SKM-1 (cell line): ENCODE results near the gene ULK2.
A peak's percentile ranks its signal among the peaks of the same experiment; 100 is the strongest.
"Not testable (repeated sequence)": the region's sequence is repeated elsewhere in the genome, so short reads cannot be mapped to it uniquely, and the experiment has no call there.

ENCODE experiments used
- DNase-seq: peaks from one replicate; lab custom pipeline; 2025; ENCODE audit not compliant: unreplicated experiment; lab: John Stamatoyannopoulos, UW

The ULK2 gene

DNA sequence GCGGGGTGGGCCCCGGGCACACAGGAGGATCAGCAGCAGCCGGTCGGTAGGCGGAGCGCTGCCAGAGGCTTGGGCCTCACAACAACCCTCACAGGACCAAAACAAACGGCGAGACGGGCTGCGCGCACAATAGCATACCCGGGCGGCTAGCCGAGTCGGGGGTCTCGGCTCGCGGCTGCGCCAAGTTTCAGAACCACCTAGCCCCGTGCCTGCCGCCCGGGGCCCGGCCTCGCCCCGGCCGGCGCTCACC, 732 bp downstream of the ULK2 start:
- peak; percentile 24 for DNase-seq

GRCh38 chr17:19865021-19865420, 2.7 kb downstream of the ULK2 start:
- no peak for DNase-seq

DNA sequence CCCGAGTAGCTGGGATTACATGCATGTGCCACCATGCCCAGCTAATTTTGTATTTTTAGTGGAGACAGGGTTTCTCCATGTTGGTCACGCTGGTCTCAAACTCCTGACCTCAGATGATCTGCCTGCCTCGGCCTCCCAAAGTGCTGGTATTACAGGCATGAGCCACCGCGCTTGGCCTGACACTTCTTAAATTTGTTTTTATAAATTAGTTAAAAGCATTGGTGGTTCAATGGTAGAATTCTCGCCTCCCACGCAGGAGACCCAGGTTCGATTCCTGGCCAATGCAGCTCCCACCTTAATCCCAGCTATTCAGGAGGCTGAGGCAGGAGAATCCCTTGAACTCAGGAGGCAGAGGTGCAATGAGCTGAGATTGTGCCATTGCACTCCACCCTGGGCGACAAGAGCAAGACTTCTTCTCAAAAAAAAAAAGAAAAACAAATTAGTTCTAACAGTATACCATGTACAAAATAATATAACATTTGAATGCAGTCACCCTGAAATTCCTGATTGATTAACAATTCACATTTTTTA, 7.0 kb downstream of the ULK2 start:
- not testable (repeated sequence) for DNase-seq

DNA sequence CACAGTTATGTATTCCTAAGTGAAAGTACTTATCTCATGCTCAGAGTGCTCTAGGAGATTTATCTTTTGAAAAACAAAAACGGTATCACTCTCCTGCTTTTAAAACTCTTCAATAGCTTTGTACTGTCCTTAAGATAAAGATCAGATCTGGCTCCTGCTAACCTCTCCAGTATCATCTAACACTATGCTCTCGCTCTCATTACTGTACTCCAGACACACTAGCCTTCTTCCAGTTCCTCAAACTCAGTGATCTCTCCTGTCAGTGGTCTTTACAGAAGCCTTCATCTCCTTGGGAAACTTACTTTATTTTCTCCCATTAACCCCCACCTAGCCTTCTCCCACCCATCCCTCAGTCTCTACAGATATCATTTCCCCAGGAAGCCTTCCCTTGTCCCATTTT, 10.1 kb downstream of the ULK2 start:
- DNase-seq = no peak

DNA sequence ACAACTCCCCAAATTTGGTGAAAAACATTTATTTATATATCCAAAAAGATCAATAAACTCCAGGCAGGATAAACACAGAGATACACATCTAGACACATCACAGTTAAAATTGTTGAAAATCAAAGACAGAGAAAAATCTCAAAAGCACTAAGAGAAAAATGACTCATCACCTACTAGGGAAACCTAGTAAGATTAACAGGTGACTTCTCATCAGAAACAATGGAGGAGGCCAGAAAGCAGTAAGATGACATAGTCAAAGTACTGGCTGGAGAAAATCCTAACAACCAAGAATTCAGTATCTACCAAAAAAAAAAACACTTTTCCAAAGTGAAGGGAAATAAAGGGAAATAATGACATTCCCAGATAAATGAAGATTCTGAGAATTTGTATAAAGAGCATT, 33.8 kb downstream of the ULK2 start:
- DNase-seq = no peak

GRCh38 chr17:19830061-19830460, 37.7 kb downstream of the ULK2 start:
- DNase-seq = no peak

DNA sequence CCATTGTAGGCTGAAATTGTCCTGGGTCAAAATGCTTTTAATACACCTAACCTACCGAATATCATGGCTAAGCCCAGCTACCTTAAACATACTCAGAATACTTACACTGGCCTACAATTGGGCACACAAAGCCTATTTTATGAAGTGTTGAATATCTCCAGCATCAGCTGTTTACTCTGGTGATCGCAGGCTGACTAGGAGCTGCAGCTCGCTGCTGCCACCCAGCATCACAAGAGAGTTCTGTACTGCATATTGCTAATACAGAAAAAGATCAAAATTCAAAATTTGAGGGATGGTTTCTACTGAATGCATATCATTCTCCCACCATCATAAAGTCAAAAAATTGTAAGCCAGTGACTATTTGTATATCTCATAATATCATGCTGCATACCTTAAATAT, 55.3 kb downstream of the ULK2 start:
- DNase-seq = no peak

DNA sequence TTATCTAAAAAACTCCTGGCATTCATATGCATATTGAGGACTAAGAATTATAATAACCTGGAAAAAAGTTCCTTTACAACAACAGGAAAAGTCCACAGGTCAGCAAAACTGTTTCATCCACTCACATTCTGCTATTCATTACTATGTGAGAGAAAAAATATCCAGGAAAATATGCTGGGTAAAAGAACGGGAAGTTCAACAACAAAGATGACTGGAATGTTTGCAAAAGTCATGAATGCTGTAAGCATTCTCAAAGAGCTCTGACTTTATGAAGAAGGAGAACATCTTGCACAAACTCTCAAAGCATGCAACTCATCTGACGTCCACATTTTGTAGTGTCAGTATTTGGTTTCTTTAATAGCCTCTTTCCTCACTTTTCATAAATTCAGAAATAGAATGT, 62.7 kb downstream of the ULK2 start:
- DNase-seq = no peak

DNA sequence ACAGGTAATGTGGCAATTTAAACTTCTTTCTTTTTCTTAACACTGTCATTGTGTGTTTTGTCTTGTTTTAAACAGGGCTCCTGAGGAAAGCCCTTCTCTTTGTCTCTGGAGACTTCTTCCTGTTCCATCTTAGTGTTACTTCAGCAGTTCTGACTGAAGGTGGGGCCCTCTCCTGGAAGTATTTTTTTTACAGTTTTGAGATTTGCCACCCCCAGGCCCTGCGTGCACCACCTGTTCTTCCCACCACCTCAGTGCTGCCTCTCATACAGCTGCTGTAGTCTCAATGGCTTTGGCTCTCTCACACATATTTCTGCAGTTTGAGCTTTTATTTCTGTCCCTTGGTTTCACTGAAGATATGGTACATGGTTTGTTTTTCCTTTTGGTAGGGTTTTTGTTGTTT, 67.2 kb downstream of the ULK2 start:
- no peak for DNase-seq

DNA sequence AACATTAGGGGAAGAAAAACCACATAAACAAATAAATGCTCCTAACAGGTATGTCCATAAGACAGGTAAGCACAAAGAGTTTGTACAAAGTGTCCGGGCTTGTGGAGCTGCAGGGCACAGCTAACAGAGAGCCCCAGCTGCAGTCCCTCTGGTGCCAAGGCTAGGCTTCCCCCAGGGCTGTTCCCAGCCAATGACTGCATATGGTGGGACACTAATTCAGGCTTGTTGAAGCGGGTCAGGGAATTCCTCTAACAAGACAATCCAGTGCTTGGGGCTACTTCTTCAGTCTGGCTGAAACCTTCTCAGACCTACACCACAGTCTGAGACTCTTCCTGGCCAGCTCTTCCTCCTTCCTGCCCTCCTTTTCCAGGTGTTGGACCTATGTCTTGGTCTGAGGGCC, 67.9 kb downstream of the ULK2 start:
- no peak for DNase-seq

- no peak for DNase-seq
Observed at GRCh38 chr17:19796457-19796856, 71.3 kb downstream of the ULK2 start.

- no peak for DNase-seq
Observed at GRCh38 chr17:19791918-19792550, 75.7 kb downstream of the ULK2 start.

- no peak for DNase-seq
Observed at GRCh38 chr17:19787733-19788357, 79.9 kb downstream of the ULK2 start.

GRCh38 chr17:19785854-19786253, 81.9 kb downstream of the ULK2 start:
- no peak for DNase-seq

- no peak for DNase-seq
Observed at GRCh38 chr17:19781488-19782458, 86.0 kb downstream of the ULK2 start.

- no peak for DNase-seq
Observed at GRCh38 chr17:19780846-19781245, 86.9 kb downstream of the ULK2 start.

DNA sequence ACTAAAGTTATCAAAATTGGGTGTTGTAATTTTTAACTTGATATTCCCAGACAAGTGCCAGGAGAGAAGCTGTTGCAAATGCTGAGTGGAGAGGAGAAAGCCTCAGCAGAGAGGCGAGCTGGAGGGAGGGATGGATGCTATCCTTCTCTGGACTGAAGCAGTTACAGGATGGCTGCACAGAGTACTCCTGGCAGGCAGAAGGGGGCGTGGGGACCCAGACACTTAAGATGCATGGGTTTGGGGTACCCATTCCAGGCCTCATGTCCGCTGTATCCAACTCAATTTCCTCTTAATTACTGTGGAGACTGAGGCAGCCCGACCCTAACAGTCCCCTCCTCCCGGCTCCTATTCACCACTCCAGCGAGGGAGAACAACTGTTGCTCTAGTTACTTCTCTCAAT, 94.2 kb downstream of the ULK2 start:
- DNase-seq = no peak

GRCh38 chr17:19771971-19772630, 95.6 kb downstream of the ULK2 start:
- no peak for DNase-seq

DNA sequence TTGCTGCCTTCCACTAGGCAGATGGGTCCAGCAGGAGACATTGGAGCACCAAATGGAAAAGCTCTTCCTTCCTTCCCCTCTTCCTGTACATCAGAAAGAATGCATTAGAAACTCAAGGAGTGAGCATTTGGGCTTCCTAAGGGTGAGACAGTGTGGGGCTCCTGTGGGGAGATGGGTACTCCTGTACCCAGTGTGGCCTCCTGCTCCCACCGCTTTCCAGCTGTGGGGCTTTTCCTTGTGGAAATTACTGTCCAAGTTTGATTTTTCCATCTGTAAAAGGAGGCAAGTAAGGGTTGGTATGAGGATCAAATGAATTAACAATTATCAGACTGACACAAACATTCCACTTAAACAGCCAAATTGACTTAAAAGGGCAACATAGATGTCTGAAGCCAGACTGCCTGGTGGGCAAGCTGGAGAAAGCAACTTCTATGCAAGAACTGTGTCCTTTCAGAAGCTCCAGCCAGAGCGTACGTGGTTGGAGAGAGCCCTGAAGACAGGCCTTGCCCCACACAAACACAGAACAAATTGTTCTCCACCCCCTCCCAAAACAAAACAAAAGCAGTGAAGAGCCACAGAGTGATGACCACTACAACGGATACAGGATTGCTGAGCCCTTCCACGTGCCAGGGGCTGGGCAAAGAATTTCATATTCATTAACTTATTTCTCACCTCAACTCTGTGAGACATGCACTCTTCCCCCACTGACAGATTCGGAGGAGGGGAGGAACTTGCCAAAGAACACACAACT, 96.6 kb downstream of the ULK2 start:
- no peak for DNase-seq

DNA sequence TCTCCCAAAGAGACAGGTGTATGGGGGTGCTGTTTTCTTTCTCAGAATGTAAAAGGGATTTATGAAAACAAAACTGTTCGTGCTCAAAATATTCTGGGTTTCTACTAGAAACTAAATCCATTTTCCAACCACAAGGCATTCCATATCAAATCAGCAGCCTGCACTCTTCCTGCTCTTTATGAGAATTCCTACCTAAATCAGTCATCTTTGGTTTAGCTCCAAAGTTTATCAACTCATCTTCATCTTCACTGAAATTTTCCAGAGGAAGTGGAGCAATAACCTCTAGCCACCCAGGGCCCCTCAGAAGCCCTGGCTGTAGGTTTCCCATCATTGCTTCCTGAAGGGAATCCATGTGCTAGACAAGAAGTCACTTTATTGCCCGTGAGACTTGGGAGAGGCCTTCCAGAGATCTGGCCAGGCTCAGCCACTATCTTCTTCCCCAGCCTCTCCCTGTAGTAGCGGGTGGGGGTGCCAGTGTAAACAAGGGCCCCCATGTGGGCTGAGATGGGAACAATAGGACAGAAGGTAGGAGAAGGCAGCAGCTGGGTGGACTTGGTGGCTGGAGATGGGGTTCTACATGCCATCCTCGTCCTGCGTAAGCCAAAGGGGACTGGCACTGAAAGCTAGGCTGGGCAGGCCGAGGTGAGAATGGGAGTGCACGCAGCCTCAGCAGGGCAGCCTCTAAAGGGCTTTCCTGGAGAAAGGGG, 97.6 kb downstream of the ULK2 start:
- no peak for DNase-seq
